WTC11 (cell line): ENCODE measurements around the gene EFHD2. TPM values are rescaled to one million over a fixed set of nuclear protein-coding genes. Genes with fewer than 3 reads are reported as not detected.

ENCODE experiments used
- ATAC-seq: fragments of 200-7000 bp; cut with Tn5 transposase; 2 replicates; pipeline ENCODE4 v1.10.0; 2021; ENCODE audit warnings: mild to moderate bottlenecking, moderate library complexity
- CTCF ChIA-PET: fragments of 300-600 bp; sonication (Branson Sonifier 250); formaldehyde crosslinking; loops from one replicate; lab custom pipeline; 2021; ENCODE audit warnings: antibody characterized with exemption; lab: Charles Lee
- POLR2A ChIA-PET: fragments of 350-600 bp; sonication (Branson Sonifier 250); formaldehyde crosslinking; loops from one replicate; lab custom pipeline; 2021; ENCODE audit warnings: antibody characterized with exemption; lab: Charles Lee
- DNase-seq: peaks from one replicate; pipeline ENCODE4 v3.0.0; 2021; ENCODE audit warnings: low spot score
- H3K27ac Mint-ChIP-seq: 2 replicates; pipeline ENCODE4 v1.8.0; 2021; ENCODE audit warnings: mixed read lengths
- H3K27me3 Mint-ChIP-seq: 2 replicates; pipeline ENCODE4 v1.8.0; 2021; ENCODE audit warnings: low read depth, mild to moderate bottlenecking, moderate library complexity, mixed read lengths
- H3K36me3 Mint-ChIP-seq: 2 replicates; pipeline ENCODE4 v1.8.0; 2021; ENCODE audit warnings: mixed read lengths
- H3K4me1 Mint-ChIP-seq: 2 replicates; pipeline ENCODE4 v1.8.0; 2022; ENCODE audit warnings: mixed read lengths
- H3K4me3 Mint-ChIP-seq: 2 replicates; pipeline ENCODE4 v1.8.0; 2021; ENCODE audit warnings: mild to moderate bottlenecking, moderate library complexity, mixed read lengths
- H3K9me3 Mint-ChIP-seq: 2 replicates; pipeline ENCODE4 v1.8.0; 2021; ENCODE audit warnings: mixed read lengths
- ATF6 ChIP-seq: sonication (generic); formaldehyde crosslinking; IDR thresholded peaks from 2 replicates; pipeline ENCODE4 v1.8.1; 2023; ENCODE audit warnings: mild to moderate bottlenecking, missing genetic modification reagents
- CTCF ChIP-seq: fragments of 200-600 bp; IDR thresholded peaks from 2 replicates; pipeline ENCODE4 v1.8.0; 2022; ENCODE audit warnings: antibody characterized with exemption
- E2F1 ChIP-seq: sonication (generic); formaldehyde crosslinking; IDR thresholded peaks from 2 replicates; pipeline ENCODE4 v1.8.0; 2022; ENCODE audit warnings: mild to moderate bottlenecking, missing genetic modification reagents
- GTF2I ChIP-seq: fragments of 250-450 bp; sonication (Bioruptor Pico); conservative IDR thresholded peaks from 2 replicates; pipeline ENCODE4 v1.4.0; 2021; ENCODE audit warnings: mild to moderate bottlenecking
- JUN ChIP-seq: sonication (generic); formaldehyde crosslinking; IDR thresholded peaks from 2 replicates; pipeline ENCODE4 v1.8.0; 2023; ENCODE audit warnings: mild to moderate bottlenecking, missing genetic modification reagents
- NR3C1 ChIP-seq: sonication (generic); formaldehyde crosslinking; conservative IDR thresholded peaks from 2 replicates; pipeline ENCODE4 v1.8.1; 2023; ENCODE audit warnings: low read depth, mild to moderate bottlenecking, missing genetic modification reagents
- ZBTB43 ChIP-seq: sonication (generic); formaldehyde crosslinking; IDR thresholded peaks from 2 replicates; pipeline ENCODE4 v1.8.1; 2023; ENCODE audit warnings: mild to moderate bottlenecking, missing genetic modification reagents
- ZNF263 ChIP-seq: sonication (generic); formaldehyde crosslinking; IDR thresholded peaks from 2 replicates; pipeline ENCODE4 v1.8.1; 2022; ENCODE audit warnings: low read depth, mild to moderate bottlenecking, moderate library complexity, missing genetic modification reagents
- ZNF281 ChIP-seq: sonication (generic); formaldehyde crosslinking; IDR thresholded peaks from 2 replicates; pipeline ENCODE4 v1.8.0; 2023; ENCODE audit warnings: mild to moderate bottlenecking, missing genetic modification reagents
- ZNF317 ChIP-seq: sonication (generic); formaldehyde crosslinking; IDR thresholded peaks from 2 replicates; pipeline ENCODE4 v1.8.1; 2023; ENCODE audit warnings: low read depth, mild to moderate bottlenecking, moderate library complexity, missing genetic modification reagents, borderline replicate concordance
- total RNA-seq: library from RNA; stranded (reverse); gene quantifications from 3 replicates; pipeline ENCODE4 v1.2.3, GENCODE V29; 2021

The EFHD2 gene
- total RNA-seq, 1 experiment from 2014 or later = 23.8 TPM

- TF ChIP-seq ZNF263 (CRISPR knock-in tag) = no peak
Observed at GRCh38 chr1:15403962-15404580, 5.6 kb upstream of the EFHD2 start (continued).

GRCh38 chr1:15405106-15405850 lies 4.4 kb upstream of the EFHD2 start:
- no peak for DNase-seq
- TF ChIP-seq E2F1 (no peak), ZBTB43 (CRISPR knock-in tag) (no peak), ZNF317 (no peak), ZNF281 (CRISPR knock-in tag) (no peak), JUN (CRISPR knock-in tag) (no peak), GTF2I (CRISPR knock-in tag) (no peak), NR3C1 (CRISPR knock-in tag) (no peak), ATF6 (no peak), CTCF (no peak)
- TF ChIP-seq, all 79 proteins: peak for 0

More at GRCh38 chr1:15405106-15405850, 4.4 kb upstream of the EFHD2 start:
- Mint-ChIP-seq H3K4me3 (no peak overlapping the region), H3K9me3 (peaks cover 5% of the 10 kb centered on the region), H3K27ac (no peak overlapping the region), H3K36me3 (peaks cover 5% of the 10 kb centered on the region), H3K4me1 (peaks cover 15% of the 10 kb centered on the region), H3K27me3 (peaks cover 33% of the 10 kb centered on the region)
- POLR2A ChIA-PET = no interaction called here
- CTCF ChIA-PET = no interaction called here
- no peak for ATAC-seq
